ENCODE results near the gene POLD3. TPM values are rescaled to one million over a fixed set of nuclear protein-coding genes. Genes with fewer than 3 reads are reported as not detected.

Gene POLD3
- polyA plus RNA-seq, 2 of the 4 experiments (the other 2 are of a cell fraction), result 20.7 to 36.3 TPM

DNA sequence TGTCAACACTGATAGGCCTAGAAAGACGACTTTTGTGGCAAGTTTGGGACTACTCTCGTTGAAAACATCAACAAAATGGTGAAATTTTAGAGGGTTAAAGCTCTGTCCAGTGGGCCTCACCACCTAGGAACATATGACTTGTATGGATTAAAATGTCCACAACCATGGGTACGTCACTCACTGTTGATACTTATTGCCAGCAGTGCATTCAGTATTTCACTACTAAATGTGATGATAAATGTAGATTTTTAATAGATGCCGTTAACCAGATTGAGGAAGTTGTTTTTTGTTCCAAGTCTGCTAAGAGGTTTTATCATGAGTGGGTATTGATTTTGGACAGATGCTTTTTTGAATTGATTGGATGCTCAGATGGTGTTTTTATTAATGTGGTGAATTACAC lies 33.7 kb downstream of the POLD3 start:
- DNase-seq (ENCODE audit: low read depth in 1 of 2, low spot score in 1 of 2) (no peak), ATAC-seq (no peak), FAIRE-seq (no peak)
- H3K4me2 ChIP-seq, result no peak overlapping the region
- H3K4me1 ChIP-seq, result no peaks in the 10 kb centered on the region
- H3K9me3 ChIP-seq, result no peaks in the 10 kb centered on the region
- TF ChIP-seq CBX2 (IDR thresholded peaks at IDR 0.05; ENCODE audit: borderline replicate concordance, low read depth), result no peak
- TF ChIP-seq NFE2L2 (conservative IDR thresholded peaks at IDR 0.05; ENCODE audit: low read length), result no peak
- TF ChIP-seq POLR2AphosphoS2 (conservative IDR thresholded peaks at IDR 0.05; ENCODE audit: low read length), result no peak
- H3K27ac ChIP-seq, result no peak overlapping the region
- ChIA-PET CTCF (interaction anchor here (1.3 to 2.2 kb wide), 2 partner anchors 9 to 15 kb away, joined by 4 to 5 read pairs; no protein-coding TSS in a partner anchor), POLR2A (no interaction called here)
- WGBS (ENCODE audit: missing lambda C conversion rate), result 92% methylated on average over 4 of the region's 4 CpGs
- no peak overlapping the region for H3K4me3 ChIP-seq

DNA sequence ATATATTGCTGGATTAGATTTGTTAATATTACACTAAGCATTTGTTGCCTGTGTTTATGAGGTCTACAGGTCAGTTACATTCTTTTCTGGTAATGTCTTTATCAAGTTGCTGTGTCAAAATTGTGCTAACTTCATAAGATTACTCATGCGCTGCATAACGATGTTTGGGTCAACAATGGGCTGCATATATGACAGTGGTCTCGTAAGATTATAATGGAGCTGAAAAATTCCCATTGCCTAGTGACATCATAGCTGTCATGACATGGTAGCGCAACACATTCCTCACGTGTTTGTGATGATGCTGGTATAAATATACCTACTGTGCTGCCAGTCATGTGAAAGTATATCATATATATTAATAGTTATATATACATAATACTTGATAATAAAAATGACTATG lies 34.2 kb downstream of the POLD3 start:
- no peak for FAIRE-seq
- no peaks in the 10 kb centered on the region for H3K9me3 ChIP-seq

DNA sequence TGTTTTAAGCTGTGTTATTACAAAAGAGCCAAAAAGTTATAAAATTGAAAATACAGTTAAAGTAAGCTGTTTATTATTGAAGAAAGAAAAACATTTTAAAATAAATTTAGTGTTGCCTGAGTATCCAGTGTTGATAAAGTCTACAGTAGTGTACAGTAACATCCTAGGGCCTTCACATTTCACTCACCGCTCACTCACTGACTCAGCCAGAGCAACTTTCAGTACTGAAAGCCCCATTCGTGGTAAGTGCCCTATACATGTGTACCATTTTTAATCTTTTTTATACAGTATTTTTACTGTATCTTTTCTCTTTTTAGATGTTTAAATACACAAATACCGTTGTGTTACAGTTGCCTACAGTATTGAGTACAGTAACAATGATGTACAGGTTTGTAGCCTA lies 35.0 kb downstream of the POLD3 start:
- Histone ChIP-seq H3K9me3 (no peaks in the 10 kb centered on the region), H3K4me2 (no peak overlapping the region), H3K4me1 (peaks cover 4% of the 10 kb centered on the region; the same call in 1 of the 3 replicates), H3K4me3 (no peak overlapping the region), H3K27ac (no peak overlapping the region)
- ATAC-seq, result no peak
- 86% methylated on average over 3 of the region's 3 CpGs for WGBS (ENCODE audit: missing lambda C conversion rate)
- ChIA-PET POLR2A (no interaction called here), CTCF (interaction anchor here (1.0 to 2.3 kb wide), 3 partner anchors 15 to 113 kb away, joined by 3 to 8 read pairs (median 5); no protein-coding TSS in a partner anchor)
- TF ChIP-seq POLR2AphosphoS2 (conservative IDR thresholded peaks at IDR 0.05; ENCODE audit: low read length) (no peak), CEBPB (IDR thresholded peaks at IDR 0.05) (no peak), FOSB (CRISPR knock-in tag; IDR thresholded peaks at IDR 0.05) (no peak), NFE2L2 (conservative IDR thresholded peaks at IDR 0.05; ENCODE audit: low read length) (no peak), ZC3H11A (IDR thresholded peaks at IDR 0.05) (no peak), RFX5 (IDR thresholded peaks at IDR 0.05) (no peak), FOXS1 (CRISPR knock-in tag; IDR thresholded peaks at IDR 0.05) (no peak), HDAC2 (IDR thresholded peaks at IDR 0.05) (no peak), FOSL2 (IDR thresholded peaks at IDR 0.05) (no peak), FOSL2 (CRISPR knock-in tag; IDR thresholded peaks at IDR 0.05) (no peak), HOXA7 (CRISPR knock-in tag; IDR thresholded peaks at IDR 0.05) (no peak), CHD2 (IDR thresholded peaks at IDR 0.05; ENCODE audit: low read length, partially characterized antibody) (no peak), CBX2 (IDR thresholded peaks at IDR 0.05; ENCODE audit: borderline replicate concordance, low read depth) (no peak), KDM5A (IDR thresholded peaks at IDR 0.05) (no peak), ESRRA (IDR thresholded peaks at IDR 0.05; ENCODE audit: borderline replicate concordance, low read length) (no peak), GATA3 (IDR thresholded peaks at IDR 0.05; ENCODE audit: borderline replicate concordance) (no peak), NPAS2 (CRISPR knock-in tag; IDR thresholded peaks at IDR 0.05; ENCODE audit: borderline replicate concordance) (no peak)
- TF ChIP-seq, protein P1, sequence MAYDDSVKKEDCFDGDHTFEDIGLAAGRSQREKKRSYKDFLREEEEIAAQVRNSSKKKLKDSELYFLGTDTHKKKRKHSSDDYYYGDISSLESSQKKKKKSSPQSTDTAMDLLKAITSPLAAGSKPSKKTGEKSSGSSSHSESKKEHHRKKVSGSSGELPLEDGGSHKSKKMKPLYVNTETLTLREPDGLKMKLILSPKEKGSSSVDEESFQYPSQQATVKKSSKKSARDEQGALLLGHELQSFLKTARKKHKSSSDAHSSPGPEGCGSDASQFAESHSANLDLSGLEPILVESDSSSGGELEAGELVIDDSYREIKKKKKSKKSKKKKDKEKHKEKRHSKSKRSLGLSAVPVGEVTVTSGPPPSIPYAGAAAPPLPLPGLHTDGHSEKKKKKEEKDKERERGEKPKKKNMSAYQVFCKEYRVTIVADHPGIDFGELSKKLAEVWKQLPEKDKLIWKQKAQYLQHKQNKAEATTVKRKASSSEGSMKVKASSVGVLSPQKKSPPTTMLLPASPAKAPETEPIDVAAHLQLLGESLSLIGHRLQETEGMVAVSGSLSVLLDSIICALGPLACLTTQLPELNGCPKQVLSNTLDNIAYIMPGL (CRISPR knock-in tag; IDR thresholded peaks at IDR 0.05; ENCODE audit: borderline replicate concordance), result no peak
- TF ChIP-seq, protein P2, sequence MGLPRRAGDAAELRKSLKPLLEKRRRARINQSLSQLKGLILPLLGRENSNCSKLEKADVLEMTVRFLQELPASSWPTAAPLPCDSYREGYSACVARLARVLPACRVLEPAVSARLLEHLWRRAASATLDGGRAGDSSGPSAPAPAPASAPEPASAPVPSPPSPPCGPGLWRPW (IDR thresholded peaks at IDR 0.05), result no peak
- FAIRE-seq, result no peak
- DNase-seq (ENCODE audit: low read depth in 1 of 2, low spot score in 1 of 2), result no peak

More for the DNA sequence above, 34.2 kb downstream of the POLD3 start:
- WGBS (ENCODE audit: missing lambda C conversion rate), result 83% methylated on average over 5 of the region's 5 CpGs
- no peak overlapping the region for H3K4me2 ChIP-seq
- ChIA-PET CTCF (interaction anchor here (1.0 to 2.3 kb wide), 4 partner anchors 8 to 114 kb away, joined by 3 to 8 read pairs (median 4); no protein-coding TSS in a partner anchor), POLR2A (no interaction called here)
- peaks cover under 1% of the 10 kb centered on the region; the same call in 1 of the 3 replicates for H3K4me1 ChIP-seq
- no peak for ATAC-seq
- no peak for DNase-seq (ENCODE audit: low read depth in 1 of 2, low spot score in 1 of 2)
- TF ChIP-seq NFE2L2 (conservative IDR thresholded peaks at IDR 0.05; ENCODE audit: low read length) (no peak), RARB (CRISPR knock-in tag; IDR thresholded peaks at IDR 0.05) (no peak), ZC3H11A (IDR thresholded peaks at IDR 0.05) (no peak)
- H3K4me3 ChIP-seq, result no peak overlapping the region
- H3K27ac ChIP-seq, result no peak overlapping the region

Data from A549 (cell line).